Measurements from ENCODE around the gene FARP1.

DNA sequence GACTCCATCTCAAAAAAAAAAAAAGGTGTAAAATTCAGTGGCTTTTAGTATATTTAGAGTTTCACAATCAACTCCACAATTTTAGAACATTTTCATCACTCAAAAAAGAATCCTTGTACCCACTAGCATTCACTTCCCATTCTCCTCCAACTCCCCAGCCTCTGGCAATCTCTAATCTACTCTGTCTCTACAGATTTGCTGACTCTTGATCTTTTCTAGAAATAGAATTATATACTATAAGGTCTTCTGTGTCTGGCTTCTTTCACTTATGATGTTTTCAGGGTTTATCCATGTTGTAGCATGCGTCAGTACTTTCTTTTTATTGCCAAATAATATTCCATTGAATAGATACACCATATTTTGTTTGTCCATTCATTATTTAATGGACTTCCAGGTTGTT is 8.0 kb upstream of the FARP1 start:
- TF ChIP-seq, protein P1, sequence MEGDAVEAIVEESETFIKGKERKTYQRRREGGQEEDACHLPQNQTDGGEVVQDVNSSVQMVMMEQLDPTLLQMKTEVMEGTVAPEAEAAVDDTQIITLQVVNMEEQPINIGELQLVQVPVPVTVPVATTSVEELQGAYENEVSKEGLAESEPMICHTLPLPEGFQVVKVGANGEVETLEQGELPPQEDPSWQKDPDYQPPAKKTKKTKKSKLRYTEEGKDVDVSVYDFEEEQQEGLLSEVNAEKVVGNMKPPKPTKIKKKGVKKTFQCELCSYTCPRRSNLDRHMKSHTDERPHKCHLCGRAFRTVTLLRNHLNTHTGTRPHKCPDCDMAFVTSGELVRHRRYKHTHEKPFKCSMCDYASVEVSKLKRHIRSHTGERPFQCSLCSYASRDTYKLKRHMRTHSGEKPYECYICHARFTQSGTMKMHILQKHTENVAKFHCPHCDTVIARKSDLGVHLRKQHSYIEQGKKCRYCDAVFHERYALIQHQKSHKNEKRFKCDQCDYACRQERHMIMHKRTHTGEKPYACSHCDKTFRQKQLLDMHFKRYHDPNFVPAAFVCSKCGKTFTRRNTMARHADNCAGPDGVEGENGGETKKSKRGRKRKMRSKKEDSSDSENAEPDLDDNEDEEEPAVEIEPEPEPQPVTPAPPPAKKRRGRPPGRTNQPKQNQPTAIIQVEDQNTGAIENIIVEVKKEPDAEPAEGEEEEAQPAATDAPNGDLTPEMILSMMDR (IDR thresholded peaks at IDR 0.05): no peak
- TF ChIP-seq POLR2A (IDR thresholded peaks at IDR 0.05): no peak

Measured in suprapubic skin (tissue), 3 donors.